Skin of body (tissue), 2 donors: ENCODE data around the gene HERC2. TPM values are rescaled to one million over a fixed set of nuclear protein-coding genes. Genes with fewer than 3 reads are reported as not detected.
"Not testable (repeated sequence)": the region's sequence is repeated elsewhere in the genome, so short reads cannot be mapped to it uniquely, and the experiment has no call there.

Experiments used
- DNase-seq: peaks from one replicate; lab custom pipeline; 2025; lab: John Stamatoyannopoulos, UW
- total RNA-seq: library from RNA; depleted of rRNA; stranded (reverse); fragments of >200 nt; gene quantifications from one replicate; pipeline ENCODE4 v1.2.3, GENCODE V29; 2014

HERC2 gene
- total RNA-seq, 1 donor from 2014 or later, result 42.8 TPM

- no peak for DNase-seq
Observed at GRCh38 chr15:28273873-28274610, 47.9 kb downstream of the HERC2 start.

- DNase-seq, result no peak
Observed at GRCh38 chr15:28273468-28273867, 48.5 kb downstream of the HERC2 start.

- DNase-seq, result no peak
Observed at GRCh38 chr15:28272587-28272986, 49.4 kb downstream of the HERC2 start.

GRCh38 chr15:28271697-28272260 lies 50.2 kb downstream of the HERC2 start:
- DNase-seq, result no peak

- peak; percentile 6 for DNase-seq
Observed at GRCh38 chr15:28269097-28269496, 52.9 kb downstream of the HERC2 start.

GRCh38 chr15:28267727-28268126 lies 54.3 kb downstream of the HERC2 start:
- DNase-seq, result no peak

GRCh38 chr15:28265334-28266019 lies 56.5 kb downstream of the HERC2 start:
- no peak for DNase-seq

GRCh38 chr15:28264166-28264565 lies 57.8 kb downstream of the HERC2 start:
- DNase-seq, result no peak

- no peak for DNase-seq
Observed at GRCh38 chr15:28262438-28262837, 59.5 kb downstream of the HERC2 start.

- no peak for DNase-seq
Observed at GRCh38 chr15:28260722-28261121, 61.3 kb downstream of the HERC2 start.

GRCh38 chr15:28260317-28260716 lies 61.7 kb downstream of the HERC2 start:
- no peak for DNase-seq

GRCh38 chr15:28255965-28256364 lies 66.0 kb downstream of the HERC2 start:
- DNase-seq, result no peak

GRCh38 chr15:28252831-28253230 lies 69.1 kb downstream of the HERC2 start:
- no peak for DNase-seq

GRCh38 chr15:28246605-28247004 lies 75.4 kb downstream of the HERC2 start:
- no peak for DNase-seq

GRCh38 chr15:28243901-28244300 lies 78.1 kb downstream of the HERC2 start:
- no peak for DNase-seq

- DNase-seq, result no peak
Observed at GRCh38 chr15:28243399-28243798, 78.6 kb downstream of the HERC2 start.

GRCh38 chr15:28238296-28238695 lies 83.7 kb downstream of the HERC2 start:
- not testable (repeated sequence) for DNase-seq

- DNase-seq, result not testable (repeated sequence)
Observed at GRCh38 chr15:28231743-28232142, 90.2 kb downstream of the HERC2 start.

- not testable (repeated sequence) for DNase-seq
Observed at GRCh38 chr15:28231336-28231735, 90.6 kb downstream of the HERC2 start.

- not testable (repeated sequence) for DNase-seq
Observed at GRCh38 chr15:28228990-28229640, 92.9 kb downstream of the HERC2 start.

GRCh38 chr15:28228096-28228495 lies 93.9 kb downstream of the HERC2 start:
- no peak for DNase-seq

GRCh38 chr15:28227303-28227702 lies 94.7 kb downstream of the HERC2 start:
- DNase-seq, result not testable (repeated sequence)
